Measurements from ENCODE around the gene SPPL3. TPM values are rescaled to one million over a fixed set of nuclear protein-coding genes. Genes with fewer than 3 reads are reported as not detected.

SPPL3 gene
- total RNA-seq, 1 donor from 2014 or later: 40.3 TPM

DNA sequence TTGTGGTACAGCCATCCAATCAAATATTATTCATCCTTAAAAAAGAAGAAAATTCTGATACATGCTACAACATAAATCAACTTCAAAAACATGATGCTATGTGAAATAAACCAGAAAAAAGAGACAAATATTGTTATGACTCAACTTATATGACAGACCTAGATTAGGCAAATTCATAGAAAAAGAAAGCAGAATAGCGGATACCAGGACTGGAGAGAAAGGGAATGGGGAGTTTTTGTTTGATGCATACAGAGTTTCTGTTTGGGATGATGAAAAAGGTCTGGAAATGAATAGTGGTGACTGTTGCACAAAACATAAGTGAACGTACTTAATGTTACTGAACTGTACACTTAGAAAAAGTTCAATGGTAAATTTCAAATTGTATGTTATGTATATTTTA, 82.3 kb downstream of the SPPL3 start:
- Mint-ChIP-seq H3K4me3 (no peak overlapping the region), H3K9me3 (no peaks in the 10 kb centered on the region), H3K4me1 (peaks cover 29% of the 10 kb centered on the region), H3K27me3 (no peaks in the 10 kb centered on the region), H3K36me3 (ENCODE audit: low read depth) (no peaks in the 10 kb centered on the region), H3K27ac (no peak overlapping the region)
- no peak for ATAC-seq (ENCODE audit: low read depth)
- no peak for DNase-seq
- CTCF ChIA-PET: no interaction called here
- TF ChIP-seq, protein P1, sequence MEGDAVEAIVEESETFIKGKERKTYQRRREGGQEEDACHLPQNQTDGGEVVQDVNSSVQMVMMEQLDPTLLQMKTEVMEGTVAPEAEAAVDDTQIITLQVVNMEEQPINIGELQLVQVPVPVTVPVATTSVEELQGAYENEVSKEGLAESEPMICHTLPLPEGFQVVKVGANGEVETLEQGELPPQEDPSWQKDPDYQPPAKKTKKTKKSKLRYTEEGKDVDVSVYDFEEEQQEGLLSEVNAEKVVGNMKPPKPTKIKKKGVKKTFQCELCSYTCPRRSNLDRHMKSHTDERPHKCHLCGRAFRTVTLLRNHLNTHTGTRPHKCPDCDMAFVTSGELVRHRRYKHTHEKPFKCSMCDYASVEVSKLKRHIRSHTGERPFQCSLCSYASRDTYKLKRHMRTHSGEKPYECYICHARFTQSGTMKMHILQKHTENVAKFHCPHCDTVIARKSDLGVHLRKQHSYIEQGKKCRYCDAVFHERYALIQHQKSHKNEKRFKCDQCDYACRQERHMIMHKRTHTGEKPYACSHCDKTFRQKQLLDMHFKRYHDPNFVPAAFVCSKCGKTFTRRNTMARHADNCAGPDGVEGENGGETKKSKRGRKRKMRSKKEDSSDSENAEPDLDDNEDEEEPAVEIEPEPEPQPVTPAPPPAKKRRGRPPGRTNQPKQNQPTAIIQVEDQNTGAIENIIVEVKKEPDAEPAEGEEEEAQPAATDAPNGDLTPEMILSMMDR (IDR thresholded peaks at IDR 0.05): no peak
- intact Hi-C loops (cut with micrococcal nuclease): loop anchor here (5.0 kb wide), 1 partner anchor 35 kb away; no protein-coding TSS in a partner anchor
- POLR2A ChIA-PET: no interaction called here

DNA sequence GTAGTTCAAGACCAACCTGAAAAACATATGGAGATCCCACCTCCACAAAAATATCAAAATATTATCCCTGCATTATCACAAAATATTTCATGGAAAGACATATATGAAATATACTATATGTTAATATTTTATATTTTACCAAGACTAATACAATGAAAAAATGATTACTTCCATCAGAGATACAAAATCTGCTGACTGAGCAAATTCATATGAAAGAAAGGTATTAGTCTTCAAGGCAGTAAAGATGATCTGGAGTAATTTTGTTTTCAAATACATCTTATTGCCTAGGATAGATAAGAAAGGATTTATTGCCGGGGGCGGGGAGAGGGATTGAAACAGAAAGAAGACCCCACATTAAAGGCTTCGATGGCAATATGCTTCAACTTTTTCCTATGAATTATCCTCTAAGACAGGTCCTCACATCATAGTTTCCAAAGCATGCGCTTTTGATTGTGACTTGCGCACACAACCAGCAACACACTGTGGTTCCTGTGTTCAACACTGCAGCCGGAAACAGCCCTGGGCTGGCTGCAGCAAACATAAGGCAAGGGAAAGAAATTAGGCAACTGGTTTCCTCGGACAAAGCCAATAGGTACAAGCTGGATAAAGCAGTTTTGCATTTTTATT, 83.2 kb downstream of the SPPL3 start:
- H3K36me3 Mint-ChIP-seq (ENCODE audit: low read depth): no peaks in the 10 kb centered on the region
- TF ChIP-seq, protein P1 (IDR thresholded peaks at IDR 0.05): no peak
- ATAC-seq (ENCODE audit: low read depth): no peak

GRCh38 chr12:120818416-120818815, 85.7 kb downstream of the SPPL3 start:
- intact Hi-C loops (cut with micrococcal nuclease): no loop called here
- Mint-ChIP-seq H3K9me3 (no peaks in the 10 kb centered on the region), H3K4me1 (peaks cover 26% of the 10 kb centered on the region), H3K27me3 (no peaks in the 10 kb centered on the region), H3K4me3 (no peak overlapping the region), H3K27ac (no peak overlapping the region), H3K36me3 (ENCODE audit: low read depth) (no peaks in the 10 kb centered on the region)
- CTCF ChIA-PET: interaction anchor here (1.0 kb wide), 1 partner anchor 30 kb away, joined by 3 read pairs; no protein-coding TSS in a partner anchor
- POLR2A ChIA-PET: no interaction called here
- TF ChIP-seq, protein P1 (IDR thresholded peaks at IDR 0.05): no peak
- DNase-seq (no peak), ATAC-seq (ENCODE audit: low read depth) (no peak)

More for the DNA sequence above, 83.2 kb downstream of the SPPL3 start:
- DNase-seq: no peak
- intact Hi-C loops (cut with micrococcal nuclease): loop anchor here (5.0 kb wide), 1 partner anchor 36 kb away; no protein-coding TSS in a partner anchor
- Mint-ChIP-seq H3K27me3 (no peaks in the 10 kb centered on the region), H3K4me1 (peaks cover 23% of the 10 kb centered on the region), H3K9me3 (no peaks in the 10 kb centered on the region), H3K27ac (no peak overlapping the region), H3K4me3 (no peak overlapping the region)
- ChIA-PET CTCF (no interaction called here), POLR2A (no interaction called here)

- no peak for ATAC-seq (ENCODE audit: low read depth)
- DNase-seq: no peak
- intact Hi-C loops (cut with micrococcal nuclease): loop anchor here (2.0 kb wide), 1 partner anchor 17 kb away; no protein-coding TSS in a partner anchor
- POLR2A ChIA-PET: interaction anchor here (0.5 kb wide), 1 partner anchor 59 kb away, joined by 4 read pairs; no protein-coding TSS in a partner anchor
- TF ChIP-seq, protein P1 (IDR thresholded peaks at IDR 0.05): no peak
- H3K27me3 Mint-ChIP-seq: no peaks in the 10 kb centered on the region
- peaks cover 2% of the 10 kb centered on the region for H3K36me3 Mint-ChIP-seq (ENCODE audit: low read depth)
- H3K9me3 Mint-ChIP-seq: no peaks in the 10 kb centered on the region
- H3K4me1 Mint-ChIP-seq: peaks cover 21% of the 10 kb centered on the region
- no peak overlapping the region for H3K27ac Mint-ChIP-seq
- CTCF ChIA-PET: interaction anchor here (1.0 kb wide), 1 partner anchor 30 kb away, joined by 3 read pairs; no protein-coding TSS in a partner anchor
- no peak overlapping the region for H3K4me3 Mint-ChIP-seq
Measured at GRCh38 chr12:120817559-120818330, 86.4 kb downstream of the SPPL3 start.

GRCh38 chr12:120816363-120816762, 87.8 kb downstream of the SPPL3 start:
- Mint-ChIP-seq H3K36me3 (ENCODE audit: low read depth) (peaks cover 4% of the 10 kb centered on the region), H3K27ac (no peak overlapping the region), H3K4me1 (peaks cover 15% of the 10 kb centered on the region), H3K27me3 (no peaks in the 10 kb centered on the region), H3K4me3 (no peak overlapping the region), H3K9me3 (no peaks in the 10 kb centered on the region)
- DNase-seq: no peak
- CTCF ChIA-PET: no interaction called here
- no peak for ATAC-seq (ENCODE audit: low read depth)
- POLR2A ChIA-PET: interaction anchor here (0.6 kb wide), 1 partner anchor 35 kb away, joined by 6 read pairs; no protein-coding TSS in a partner anchor
- intact Hi-C loops (cut with micrococcal nuclease): loop anchor here (2.0 kb wide), 1 partner anchor 18 kb away; no protein-coding TSS in a partner anchor
- TF ChIP-seq, protein P1 (IDR thresholded peaks at IDR 0.05): no peak
